HepG2 (cell line): ENCODE measurements around the gene ACTR6. TPM values are rescaled to one million over a fixed set of nuclear protein-coding genes. Genes with fewer than 3 reads are reported as not detected.

ENCODE experiments used
- AKAP8 ChIP-seq: sonication (generic); formaldehyde crosslinking; IDR thresholded peaks from 2 replicates; pipeline ENCODE4 v1.5.1; 2020; ENCODE audit warnings: mild to moderate bottlenecking, missing genetic modification reagents
- ATF6 ChIP-seq: sonication (generic); formaldehyde crosslinking; conservative IDR thresholded peaks from 2 replicates; pipeline ENCODE4 v1.4.0; 2020; ENCODE audit warnings: missing genetic modification reagents
- BCL6 ChIP-seq: IDR thresholded peaks from 2 replicates; pipeline ENCODE4 v1.6.1; 2016; ENCODE audit warnings: missing genetic modification reagents, missing compliant biosample characterization
- BRD4 ChIP-seq: sonication (generic); formaldehyde crosslinking; IDR thresholded peaks from 2 replicates; pipeline ENCODE4 v1.4.0; 2020; ENCODE audit warnings: missing genetic modification reagents
- CCAR2 ChIP-seq: fragments of 200-400 bp; formaldehyde crosslinking; optimal IDR thresholded peaks from 2 replicates; pipeline ENCODE3; 2018; ENCODE audit warnings: low read depth, mild to moderate bottlenecking, low read length, moderate library complexity
- HMGA1 ChIP-seq: sonication (generic); formaldehyde crosslinking; conservative IDR thresholded peaks from 2 replicates; pipeline ENCODE4 v1.4.0; 2020; ENCODE audit warnings: missing genetic modification reagents
- KMT2B ChIP-seq: IDR thresholded peaks from 2 replicates; pipeline ENCODE4 v1.6.1; 2016; ENCODE audit warnings: missing genetic modification reagents, missing compliant biosample characterization
- MYPOP ChIP-seq: sonication (generic); formaldehyde crosslinking; IDR thresholded peaks from 2 replicates; pipeline ENCODE4 v1.8.1; 2023; ENCODE audit warnings: mild to moderate bottlenecking, moderate library complexity, missing genetic modification reagents
- PAF1 ChIP-seq: IDR thresholded peaks from 2 replicates; pipeline ENCODE4 v1.6.1; 2016; ENCODE audit warnings: missing genetic modification reagents, missing compliant biosample characterization
- PAWR ChIP-seq: sonication (generic); formaldehyde crosslinking; IDR thresholded peaks from 2 replicates; pipeline ENCODE4 v1.4.0; 2020; ENCODE audit warnings: missing genetic modification reagents, mild to moderate bottlenecking, borderline replicate concordance
- PHF21A ChIP-seq: sonication (generic); formaldehyde crosslinking; IDR thresholded peaks from 2 replicates; pipeline ENCODE4 v1.5.0; 2020; ENCODE audit warnings: mild to moderate bottlenecking, missing genetic modification reagents
- RBM22 ChIP-seq: fragments of 200-400 bp; formaldehyde crosslinking; optimal IDR thresholded peaks from 2 replicates; pipeline ENCODE3; 2017; ENCODE audit warnings: mild to moderate bottlenecking, low read length, moderate library complexity
- ZNF138 ChIP-seq: sonication (generic); formaldehyde crosslinking; IDR thresholded peaks from 2 replicates; pipeline ENCODE4 v1.5.0; 2020; ENCODE audit warnings: mild to moderate bottlenecking, low read depth, missing genetic modification reagents
- ZNF276 ChIP-seq: sonication (generic); formaldehyde crosslinking; IDR thresholded peaks from 2 replicates; pipeline ENCODE4 v1.4.0; 2020; ENCODE audit warnings: mild to moderate bottlenecking, low read depth, missing genetic modification reagents
- ZNF552 ChIP-seq: sonication (generic); formaldehyde crosslinking; IDR thresholded peaks from 2 replicates; pipeline ENCODE4 v1.9.0; 2022; ENCODE audit warnings: missing genetic modification reagents, mild to moderate bottlenecking, borderline replicate concordance
- ZNF563 ChIP-seq: sonication (generic); formaldehyde crosslinking; IDR thresholded peaks from 2 replicates; pipeline ENCODE4 v1.8.0; 2022; ENCODE audit warnings: mild to moderate bottlenecking, moderate library complexity, missing genetic modification reagents
- ZNF564 ChIP-seq: sonication (generic); formaldehyde crosslinking; IDR thresholded peaks from 2 replicates; pipeline ENCODE4 v1.8.1; 2023; ENCODE audit warnings: mild to moderate bottlenecking, missing genetic modification reagents
- ZNF580 ChIP-seq: IDR thresholded peaks from 2 replicates; pipeline ENCODE4 v1.6.1; 2016; ENCODE audit warnings: low read depth, borderline replicate concordance
- ZNF639 ChIP-seq: conservative IDR thresholded peaks from 2 replicates; pipeline ENCODE4 v1.6.1; 2018; ENCODE audit warnings: missing genetic modification reagents
- ZNF782 ChIP-seq: sonication (generic); formaldehyde crosslinking; IDR thresholded peaks from 2 replicates; pipeline ENCODE4 v1.4.0; 2020; ENCODE audit warnings: missing genetic modification reagents, mild to moderate bottlenecking, borderline replicate concordance
- ZSCAN29 ChIP-seq: sonication (generic); formaldehyde crosslinking; conservative IDR thresholded peaks from 2 replicates; pipeline ENCODE4 v1.4.0; 2020; ENCODE audit warnings: mild to moderate bottlenecking, missing genetic modification reagents
- polyA plus RNA-seq, 8 experiments: library from polyadenylated mRNA; depleted of rRNA in 3 of 8; stranded (reverse) in 7 of 8; unstranded in 1 of 8; fragments of >200 nt; fragmentation: Illumina TruSeq in 4 of 8; extraction: Trizol in 4 of 8; gene quantifications; 2 replicates each; pipeline versions ENCODE4 v1.2.1 to v1.2.3, GENCODE V29; 2011 to 2016; ENCODE audit warnings: low read depth in 4 of 8, missing spikeins in 1 of 8, mixed read lengths in 1 of 8; ENCODE audit not compliant: insufficient read depth in 1 of 8
- total RNA-seq, 5 experiments: library from RNA; depleted of rRNA; stranded (reverse); fragments of >200 nt; fragmentation: Illumina TruSeq; extraction: Trizol; gene quantifications; 2 replicates each; pipeline ENCODE4 v1.2.3, GENCODE V29; 2016; ENCODE audit warnings: low read depth in 1 of 5

The ACTR6 gene
- total and polyA plus RNA-seq, 2 of the 13 experiments (the other 11 are each of a cell fraction or from before 2014, with no cell fraction given), result 12.9 to 22.4 TPM

- TF ChIP-seq HMGA1 (CRISPR knock-in tag) (no peak), ZNF580 (CRISPR knock-in tag) (0 out of 2 replicates have a peak, but pooled peaks have one; percentile 35), BRD4 (0 out of 2 replicates have a peak, but pooled peaks have one; percentile 75), ZNF276 (CRISPR knock-in tag) (no peak), ZNF138 (CRISPR knock-in tag) (no peak), KMT2B (CRISPR knock-in tag) (peak; percentile 13; the same call in 1 of the 2 replicates), AKAP8 (no peak), ZNF639 (no peak), MYPOP (CRISPR knock-in tag) (no peak; the same call in 1 of the 2 replicates), ZNF563 (CRISPR knock-in tag) (peak; percentile 14; the same call in 1 of the 2 replicates), BCL6 (CRISPR knock-in tag) (no peak), ZSCAN29 (0 out of 2 replicates have a peak, but pooled peaks have one; percentile 49), ATF6 (CRISPR knock-in tag) (no peak), ZNF782 (CRISPR knock-in tag) (0 out of 2 replicates have a peak, but pooled peaks have one; percentile 75), PAF1 (CRISPR knock-in tag) (no peak), CCAR2 (no peak), ZNF564 (CRISPR knock-in tag) (peak; percentile 57; the same call in 1 of the 2 replicates), ZNF552 (CRISPR knock-in tag) (no peak), PAWR (CRISPR knock-in tag) (no peak), PHF21A (no peak; the same call in 1 of the 2 replicates), RBM22 (no peak)
Measured at GRCh38 chr12:100199347-100200149, 1.1 kb upstream of the ACTR6 start (continued).
